Activated T-helper 9 cell treated with anti-CD3 and anti-CD28 coated beads, Interleukin-2, amount 50 U/mL, for 16 hours (primary cell): ENCODE measurements around the gene GPR4.
A peak's percentile ranks its signal among the peaks of the same experiment; 100 is the strongest.

Experiments
- DNase-seq: peaks from one replicate; pipeline ENCODE4 v3.0.0-alpha.2; 2020; ENCODE audit warnings: low read depth

Gene GPR4

DNA sequence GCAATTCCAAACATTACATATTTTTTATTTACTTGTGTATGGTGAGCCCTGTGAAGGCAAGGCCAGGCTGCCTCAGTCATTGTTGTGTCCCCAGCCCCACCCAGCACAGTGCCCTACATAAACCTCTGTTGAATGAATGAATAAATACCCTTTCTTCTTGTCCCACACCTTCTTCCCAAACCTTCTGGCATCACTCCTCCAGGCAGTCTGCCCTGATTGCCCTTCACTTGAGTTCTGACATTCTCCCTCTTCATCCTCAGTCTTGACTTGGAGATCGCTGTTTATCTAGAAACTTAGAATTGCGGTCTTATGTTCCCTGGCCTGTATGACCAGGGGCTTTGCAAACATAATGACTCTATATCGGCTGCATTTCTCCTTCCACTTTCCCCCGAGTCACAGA, 12.2 kb downstream of the GPR4 start:
- no peak for DNase-seq

DNA sequence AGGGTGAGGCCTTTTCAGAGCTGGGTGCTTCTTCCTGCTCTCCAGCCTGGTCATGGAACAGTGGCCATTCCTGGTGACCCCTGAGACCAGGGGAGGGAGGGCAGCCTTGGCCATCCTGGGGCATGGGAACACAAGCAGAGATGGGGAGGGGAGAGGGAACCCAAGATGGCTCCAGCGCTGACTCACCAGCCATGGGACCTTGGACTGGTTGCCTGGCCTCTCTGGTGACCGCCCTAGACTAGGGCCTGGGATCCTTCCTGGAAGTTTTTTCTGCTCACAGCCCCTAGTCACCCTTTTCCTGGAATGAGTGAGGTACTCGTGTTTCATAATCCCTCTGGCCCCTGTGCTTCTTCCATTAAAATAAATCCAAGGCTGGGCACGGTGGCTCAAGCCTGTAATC, 14.1 kb downstream of the GPR4 start:
- DNase-seq = no peak

DNA sequence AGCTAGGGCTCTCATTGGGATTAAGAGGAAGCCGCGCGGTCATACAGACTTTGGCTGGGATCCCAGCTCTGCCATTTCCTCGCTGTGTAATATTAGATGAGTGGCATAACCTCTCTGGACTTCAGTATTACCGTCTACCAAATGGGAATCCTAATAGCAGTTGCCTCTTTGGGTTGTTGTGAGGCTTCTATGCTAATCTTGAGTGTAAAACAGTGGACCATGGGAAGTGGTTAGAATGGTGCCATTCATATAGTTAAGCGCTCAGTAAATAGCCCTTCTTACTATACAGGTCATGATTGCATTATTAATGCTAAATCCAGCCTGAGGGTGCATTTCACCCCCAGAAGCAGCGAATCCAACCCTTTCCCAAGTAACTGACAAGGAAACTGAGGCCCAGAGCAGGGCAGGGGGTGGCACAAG, 16.8 kb downstream of the GPR4 start:
- no peak for DNase-seq

DNA sequence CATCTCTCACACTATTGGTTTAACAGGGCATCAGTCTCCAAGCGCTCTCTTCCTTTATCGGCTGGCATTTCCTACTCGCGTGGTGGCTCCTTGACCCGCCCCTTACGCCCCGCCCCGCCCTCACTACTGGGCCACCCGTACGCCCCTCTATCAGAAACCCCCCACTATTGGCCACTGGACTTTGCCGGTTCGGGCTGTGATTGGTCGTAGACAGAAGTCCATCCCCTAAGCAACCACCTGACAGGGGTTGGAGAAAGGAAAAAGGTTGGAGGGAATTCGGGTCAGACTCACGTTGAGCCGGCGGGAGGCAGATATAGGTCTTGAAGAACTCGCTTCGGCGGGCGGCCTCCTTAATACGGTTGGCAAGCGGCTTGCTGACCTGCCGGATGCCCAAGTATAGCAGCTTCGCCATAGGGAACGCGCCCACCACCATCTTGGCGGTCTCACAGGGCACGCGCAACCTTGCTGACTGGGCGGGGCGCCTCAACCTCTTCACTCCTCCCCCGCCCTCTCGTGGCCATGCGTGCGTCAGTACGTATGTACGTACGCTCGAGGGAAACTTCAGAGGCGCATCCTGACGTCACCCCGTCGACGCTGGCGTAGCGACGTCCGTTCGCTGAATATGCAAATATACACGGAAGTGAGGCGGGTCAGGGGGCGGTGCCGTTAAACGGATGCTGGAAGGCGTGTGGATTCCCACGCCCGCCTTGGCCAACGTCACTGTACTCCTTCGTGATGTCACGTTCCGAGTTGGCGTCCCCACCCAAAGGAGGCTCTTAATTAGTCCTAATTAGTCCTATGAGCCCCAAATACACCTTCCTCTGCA, 17.5 kb downstream of the GPR4 start, which contains the start of gene OPA3:
OPA3 (minus strand) TSS at position 471 of the 826 bp plus-strand sequence; CDS start at position 433, 38 bp downstream.
- DNase-seq = peak; percentile 99

DNA sequence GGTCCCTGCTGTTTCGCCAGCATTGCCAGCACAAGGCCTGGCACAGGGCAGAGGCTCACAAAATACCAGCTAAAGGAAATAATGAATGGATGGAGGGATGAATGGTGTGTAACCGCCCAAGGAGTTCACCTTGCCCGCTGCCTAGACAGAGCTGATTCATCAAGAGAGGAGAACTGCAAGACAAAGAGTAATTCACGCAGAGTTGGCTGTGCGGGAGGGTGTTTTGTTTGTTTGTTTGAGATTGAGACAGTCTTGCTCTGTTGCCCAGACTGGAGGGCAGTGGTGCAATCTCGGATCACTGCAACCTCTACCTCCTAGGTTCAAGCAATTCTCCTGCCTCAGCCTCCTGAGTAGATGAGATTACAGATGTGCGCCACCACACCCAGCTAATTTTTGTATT, 20.4 kb downstream of the GPR4 start:
- no peak for DNase-seq

DNA sequence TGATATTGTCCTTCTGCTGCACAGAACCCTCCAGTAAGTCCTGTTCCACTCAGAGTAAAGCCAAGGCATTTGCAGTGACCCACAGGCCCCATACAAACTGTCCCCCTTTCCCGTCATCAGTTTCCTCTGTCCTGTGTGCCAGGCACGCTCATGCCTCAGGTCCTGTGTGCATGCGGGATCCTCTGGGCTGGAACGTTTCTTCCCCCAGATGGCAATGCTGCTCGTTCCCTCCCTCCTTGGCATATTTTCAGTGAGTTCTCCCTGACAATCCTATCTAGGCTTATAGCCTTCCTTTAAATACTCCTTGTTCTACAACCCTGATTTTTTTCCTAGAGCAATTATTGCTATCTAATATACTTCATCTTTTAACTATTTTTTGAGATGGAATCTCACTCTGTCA, 23.2 kb downstream of the GPR4 start:
- DNase-seq = no peak

DNA sequence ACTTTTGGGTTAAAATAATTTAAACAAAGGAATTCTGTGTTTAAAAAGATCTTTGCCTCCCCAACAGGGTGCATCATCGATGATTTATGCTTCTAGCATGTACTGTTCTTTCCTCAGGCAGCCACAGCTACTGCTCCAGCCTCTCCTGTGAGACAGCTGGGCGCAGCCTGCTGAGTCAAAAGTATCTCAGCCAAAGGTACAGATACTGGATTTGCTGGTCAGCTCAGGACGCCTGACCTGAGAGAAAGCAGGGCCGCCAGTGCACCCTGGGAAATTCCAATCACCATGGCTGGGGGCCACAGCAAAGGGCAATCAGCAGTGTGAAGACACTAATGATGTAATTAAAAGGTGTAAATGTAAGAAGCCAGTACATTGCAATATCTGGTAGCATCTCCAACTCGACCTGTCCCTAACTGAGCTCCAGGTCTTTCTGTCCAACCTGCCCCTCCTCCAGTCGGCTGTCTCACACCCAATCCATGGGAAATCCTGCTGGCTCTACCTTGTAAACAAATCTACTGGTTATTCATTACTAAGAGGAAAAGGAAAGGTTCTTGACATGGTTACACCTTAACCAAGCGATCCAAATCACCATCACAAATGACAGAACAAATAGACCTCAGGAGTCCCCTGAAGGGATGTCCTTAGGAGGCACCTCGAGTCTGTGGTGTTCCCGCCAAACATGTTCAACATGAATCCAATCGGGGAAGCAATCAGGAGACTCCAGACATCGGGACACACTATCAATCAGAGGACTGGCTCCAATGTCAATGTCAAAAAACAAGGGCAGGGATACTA, 24.7 kb downstream of the GPR4 start:
- no peak for DNase-seq

DNA sequence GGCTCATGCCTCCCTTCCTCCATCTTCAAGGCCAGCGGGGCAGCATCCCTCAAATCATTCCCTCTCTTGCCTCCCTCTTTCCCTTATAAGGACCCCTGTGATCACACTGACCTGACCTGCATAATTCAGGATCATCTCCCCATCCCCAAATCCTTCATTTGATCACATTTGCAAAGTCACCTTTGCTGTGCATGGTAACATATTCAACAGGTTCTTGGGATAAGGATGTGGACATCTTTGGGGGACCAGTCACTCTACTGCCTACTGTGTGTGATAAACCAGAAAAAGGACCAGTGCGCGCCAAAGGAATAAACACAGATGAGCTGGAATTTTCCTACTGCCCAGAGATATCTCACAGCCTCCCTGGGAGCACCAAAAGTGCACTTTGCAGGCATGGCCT, 25.3 kb downstream of the GPR4 start:
- DNase-seq = no peak

DNA sequence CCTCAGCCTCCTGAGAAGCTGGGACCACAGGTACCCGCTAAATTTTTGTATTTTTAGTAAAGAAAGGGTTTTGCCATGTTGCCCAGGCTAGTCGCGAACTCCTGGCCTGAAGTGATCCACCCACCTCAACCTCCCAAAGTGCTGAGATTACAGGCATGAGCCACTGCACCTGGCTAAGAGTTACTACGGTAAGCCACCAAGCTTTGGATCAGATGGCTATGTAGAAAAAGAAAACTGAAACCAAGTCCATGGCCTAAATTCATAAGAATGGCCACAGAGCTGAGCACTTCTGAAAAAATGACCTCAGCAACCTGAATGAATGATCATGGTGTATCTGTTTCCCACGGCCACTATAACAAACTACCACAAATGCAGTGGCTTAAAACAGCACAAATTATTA, 26.8 kb downstream of the GPR4 start:
- DNase-seq = no peak

DNA sequence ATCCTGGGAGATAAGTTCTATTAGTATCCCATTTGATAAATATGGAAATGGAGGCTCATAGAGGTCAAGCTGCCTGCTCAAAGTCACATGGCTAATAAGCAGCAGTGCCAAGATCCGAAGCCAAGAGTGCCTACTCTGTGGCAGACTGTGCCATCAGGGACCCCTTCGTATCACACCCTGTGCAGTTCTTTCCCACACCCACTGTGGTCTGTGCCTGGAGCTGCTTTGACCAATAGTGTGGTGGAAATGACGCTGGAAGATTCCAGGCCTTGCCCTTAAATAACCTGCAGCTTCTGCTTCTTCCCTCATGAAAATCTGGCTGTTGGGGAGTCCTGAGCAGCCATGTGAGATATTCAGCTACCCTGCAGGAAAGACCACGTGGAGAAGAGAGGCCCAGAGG, 27.5 kb downstream of the GPR4 start:
- DNase-seq = no peak

DNA sequence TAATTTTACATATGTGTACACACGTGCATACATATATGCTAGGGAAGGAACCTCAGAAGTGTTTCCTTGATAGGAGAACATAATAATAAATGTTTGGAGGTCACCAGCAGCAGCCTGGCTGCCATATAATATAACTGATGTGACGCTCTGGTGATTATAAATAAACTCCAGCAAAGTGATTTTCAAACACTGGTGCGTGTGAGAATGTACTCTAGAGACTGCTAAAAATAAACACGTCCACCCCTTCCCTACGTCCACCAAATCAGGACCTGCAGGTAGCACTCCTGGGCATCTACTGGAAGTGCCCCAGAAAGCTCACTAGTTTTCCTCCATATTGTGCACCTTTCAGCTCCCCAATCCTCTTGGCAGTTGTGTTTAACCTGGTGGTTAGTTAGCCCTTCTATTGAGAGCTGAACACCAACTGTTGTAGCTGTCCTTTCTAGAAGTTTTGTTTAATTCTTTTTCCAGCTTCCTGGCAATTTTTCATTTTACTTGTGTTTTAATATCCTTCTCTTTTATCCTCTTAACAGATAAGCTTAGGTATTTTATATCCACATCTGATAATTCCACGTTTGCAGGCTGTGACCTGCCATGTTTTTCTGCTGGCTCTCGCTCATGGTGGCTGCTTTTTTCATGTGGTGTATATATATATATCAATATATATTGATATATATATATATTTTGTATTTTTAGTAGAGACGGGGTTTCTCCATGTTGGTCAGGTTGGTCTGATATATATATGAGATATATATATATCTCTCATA, 30.4 kb downstream of the GPR4 start:
- no peak for DNase-seq

DNA sequence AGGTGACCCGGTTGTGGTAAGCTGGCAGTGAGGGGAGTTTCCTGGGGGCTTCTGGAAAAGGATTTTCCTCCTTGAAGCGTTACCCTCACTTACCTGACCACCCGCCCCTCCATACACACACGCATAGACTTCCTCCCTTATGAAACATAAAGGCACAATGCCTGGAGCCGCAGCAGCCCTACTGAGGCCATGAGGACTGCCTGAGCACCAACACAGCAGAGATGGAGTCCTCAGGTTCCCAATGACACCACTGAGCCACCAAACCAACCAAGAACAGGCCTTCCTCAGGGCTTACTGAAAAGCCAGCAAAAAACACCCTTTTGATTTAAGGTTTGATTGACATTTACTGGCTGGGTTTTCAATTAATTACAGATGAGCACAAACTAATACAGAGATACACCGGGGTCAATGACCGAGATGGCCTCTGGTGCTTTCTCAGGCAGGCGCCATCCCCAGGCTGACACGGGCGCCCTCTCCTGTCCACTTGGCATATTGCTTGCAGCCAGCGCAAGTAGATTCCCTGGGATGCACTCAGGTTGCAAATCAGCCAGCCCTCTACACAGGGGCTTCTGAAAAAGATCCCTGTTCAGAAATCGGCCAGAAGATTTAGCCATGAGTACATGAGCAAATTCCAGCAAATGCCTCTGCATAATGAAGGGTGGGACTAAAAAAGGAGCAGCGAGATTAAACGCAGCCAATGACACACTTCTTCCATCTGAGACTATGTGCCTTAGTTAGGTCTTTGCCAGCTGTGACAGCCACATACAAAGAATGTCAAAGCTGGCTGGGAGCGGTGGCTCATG, 32.2 kb downstream of the GPR4 start:
- peak; percentile 36 for DNase-seq

DNA sequence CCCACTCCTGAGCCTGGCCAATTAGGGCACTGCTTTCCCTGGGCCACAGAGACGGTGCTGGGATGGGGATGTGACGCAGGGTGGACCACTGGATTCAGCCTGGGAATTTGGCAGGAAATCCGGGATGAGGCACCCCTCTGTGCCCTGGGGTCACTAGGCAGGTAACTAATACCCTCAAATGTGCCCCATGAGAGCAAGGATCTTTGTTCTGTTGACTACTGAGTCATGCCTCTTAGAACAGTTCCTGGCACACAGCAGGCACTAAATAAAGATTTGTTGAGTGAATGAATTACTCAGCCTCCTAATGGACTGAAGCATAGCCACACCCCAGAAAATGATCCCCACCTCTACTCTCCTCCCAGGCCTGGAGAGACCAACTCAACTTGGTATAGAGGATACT, 33.3 kb downstream of the GPR4 start:
- DNase-seq = no peak

DNA sequence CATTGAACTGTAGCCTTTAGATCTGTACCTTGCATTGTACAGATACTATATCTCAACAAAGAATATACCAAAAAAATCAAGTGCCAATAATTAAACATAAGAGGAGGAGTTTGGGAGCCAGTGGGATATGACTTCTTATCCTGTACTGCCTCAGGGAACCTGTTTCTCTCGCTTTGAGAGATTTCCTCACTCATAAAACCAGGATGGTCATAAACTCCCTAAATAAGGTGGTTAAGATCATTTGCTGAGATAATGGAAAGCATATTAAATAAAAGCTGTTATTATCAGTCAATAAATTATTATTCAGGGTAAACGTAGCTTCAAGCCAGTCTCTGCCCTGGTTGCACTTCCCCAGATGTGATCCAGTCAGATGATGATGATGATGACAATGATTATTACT, 34.4 kb downstream of the GPR4 start:
- DNase-seq = no peak

DNA sequence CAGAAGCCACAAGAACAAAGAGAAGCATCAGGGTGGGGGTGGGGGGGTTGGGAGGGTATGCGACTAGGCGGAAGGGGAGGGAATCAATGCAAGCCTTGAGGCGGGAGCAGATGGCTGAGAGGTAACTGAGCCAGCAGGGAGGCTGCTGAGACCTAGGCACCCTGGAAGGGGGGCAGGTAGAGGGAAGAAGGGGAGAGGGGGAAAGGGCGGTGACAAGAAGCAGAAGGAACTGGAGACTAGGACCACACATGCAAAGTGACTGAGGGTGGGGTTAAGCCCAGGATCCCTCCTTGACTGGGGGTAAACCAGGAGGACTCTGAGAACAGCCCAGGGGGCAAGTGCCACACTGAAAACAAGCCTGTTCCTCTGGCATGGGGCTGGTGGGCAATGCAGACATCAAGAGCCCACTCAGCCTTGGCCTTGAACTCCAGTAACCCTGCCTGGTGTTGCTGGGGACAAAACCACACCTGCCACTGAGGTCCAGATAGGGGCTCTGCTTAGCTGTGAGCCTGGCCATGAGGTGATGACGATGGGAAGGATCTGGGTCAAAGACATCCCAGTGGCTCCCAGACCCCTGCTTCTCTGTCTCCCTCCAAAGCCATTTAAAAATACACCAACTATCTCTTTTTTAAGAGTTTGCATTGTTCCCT, 37.8 kb downstream of the GPR4 start:
- no peak for DNase-seq

DNA sequence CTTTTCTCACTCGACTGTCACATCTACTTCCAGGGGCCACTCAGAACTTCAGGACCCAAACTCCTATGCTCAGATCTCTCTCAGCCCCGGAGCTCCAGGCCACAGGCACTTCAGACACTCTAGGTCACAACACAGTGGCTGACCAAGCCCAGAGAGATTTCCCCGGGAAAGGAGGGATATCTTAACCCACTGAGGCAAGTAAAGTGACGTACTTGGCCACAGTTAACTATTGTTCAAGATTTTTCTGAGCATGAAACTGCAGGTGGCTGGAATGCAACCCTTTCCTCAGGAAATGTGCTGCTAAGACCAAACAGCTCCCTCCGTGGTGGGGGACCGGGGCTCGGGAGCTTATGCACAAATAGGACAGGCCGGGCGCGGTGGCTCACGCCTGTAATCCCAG, 41.3 kb downstream of the GPR4 start:
- no peak for DNase-seq

DNA sequence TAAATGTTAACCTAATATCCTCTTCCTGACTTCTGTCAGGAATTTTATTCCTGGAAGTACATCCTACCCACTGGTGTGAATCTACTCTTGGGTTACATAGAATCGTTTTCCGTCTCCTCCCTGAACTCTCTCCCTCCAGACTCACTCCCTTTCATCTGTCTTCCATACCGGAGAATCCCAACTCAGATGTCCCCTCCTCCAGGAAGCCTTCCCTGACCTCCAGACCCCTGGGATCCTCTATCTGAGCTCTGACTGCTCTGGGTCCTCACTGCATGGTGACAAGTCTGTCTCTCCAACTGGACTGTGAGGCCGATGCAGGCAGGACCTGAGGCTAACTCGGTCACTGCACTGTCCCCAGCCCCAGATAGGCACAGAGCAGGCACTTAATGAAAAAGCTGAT, 42.0 kb downstream of the GPR4 start:
- no peak for DNase-seq

DNA sequence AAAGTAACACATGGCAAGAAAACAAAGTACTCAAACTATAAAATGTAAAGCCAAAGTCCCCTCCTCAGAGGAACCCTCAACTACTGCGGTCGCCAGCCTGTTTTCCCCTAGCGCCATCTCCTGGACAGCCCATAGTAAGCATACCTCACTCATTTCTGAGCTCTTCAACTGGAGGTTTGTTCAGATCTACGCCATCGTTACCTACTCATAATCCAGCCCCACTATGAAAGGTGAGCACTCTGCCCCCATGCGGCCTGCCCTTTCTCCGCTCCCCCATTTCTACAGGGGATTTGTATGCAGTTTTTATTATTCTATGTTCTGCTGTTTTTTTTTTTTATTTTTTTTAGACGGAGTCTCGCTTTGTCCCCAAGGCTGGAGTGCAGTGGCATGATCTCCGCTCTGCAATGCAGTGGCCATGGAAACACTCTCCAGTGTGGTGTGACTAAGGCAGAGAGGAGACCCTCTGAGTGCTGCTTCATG, 43.6 kb downstream of the GPR4 start:
- DNase-seq = peak; percentile 38

DNA sequence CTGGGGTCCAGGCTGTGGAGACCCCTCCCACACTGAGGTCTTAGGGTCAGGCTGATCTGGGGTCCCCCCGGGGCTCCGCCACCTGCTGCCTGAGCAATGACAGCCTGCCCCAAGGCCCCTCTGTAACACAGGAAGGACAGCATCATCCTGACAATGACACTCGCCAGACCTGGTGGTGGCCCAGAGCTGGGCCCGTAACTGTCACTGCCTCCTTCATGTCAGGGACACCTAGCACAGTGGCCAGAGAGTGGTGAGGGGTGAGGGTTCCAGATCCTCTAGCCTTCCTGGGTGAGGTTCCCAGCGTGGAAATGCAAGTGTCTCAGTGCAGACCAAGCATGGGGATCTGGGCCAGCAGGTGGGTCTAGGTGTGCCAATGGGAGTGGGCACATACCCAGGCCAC, 45.2 kb downstream of the GPR4 start:
- no peak for DNase-seq

DNA sequence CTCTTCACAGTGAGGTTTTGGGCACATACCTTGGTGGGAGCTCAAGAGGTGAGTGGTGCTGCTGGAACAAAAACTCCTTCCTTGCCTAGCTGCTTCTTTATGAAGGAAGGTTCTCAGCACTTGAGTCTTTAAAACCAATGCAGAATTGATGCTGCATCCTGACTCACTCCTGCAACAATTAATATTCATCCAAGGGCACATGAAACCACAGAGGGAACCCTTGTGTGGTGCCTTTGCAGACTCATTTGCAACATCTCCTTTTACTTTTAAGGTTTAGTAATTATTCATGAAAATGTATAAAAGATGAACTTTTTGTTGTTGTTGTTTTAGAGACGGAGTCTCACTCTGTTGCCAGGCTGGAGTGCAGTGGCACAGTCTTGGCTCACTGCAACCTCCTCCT, 47.5 kb downstream of the GPR4 start:
- DNase-seq = no peak

DNA sequence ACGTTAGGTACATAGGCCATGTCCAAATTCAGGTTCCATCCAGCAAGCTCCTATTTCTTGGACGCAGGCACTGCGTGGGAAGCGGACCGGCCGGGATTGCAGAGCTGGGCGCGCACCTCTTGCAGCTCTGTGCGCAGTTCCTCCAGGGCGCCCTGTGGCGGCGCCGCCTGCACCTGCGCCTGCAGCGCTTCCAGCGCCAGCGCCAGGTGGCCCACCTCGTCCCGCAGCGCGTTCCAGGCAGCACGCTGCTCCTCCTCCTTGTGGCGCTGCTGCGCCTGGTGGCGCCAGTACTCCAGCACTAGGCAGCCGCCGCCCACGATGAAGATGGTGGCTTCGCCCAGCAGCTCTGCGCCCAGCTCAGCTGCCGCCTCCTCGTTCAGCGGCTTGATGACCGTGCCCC, 48.5 kb downstream of the GPR4 start:
- DNase-seq = no peak
